Dedifferentiated amniotic fluid mesenchymal stem cell (primary cell): ENCODE data around the gene TMEM163.

Experiments
- DNase-seq: peaks from one replicate; pipeline ENCODE4 v3.0.0-alpha.2; 2016; ENCODE audit errors: extremely low spot score

Gene TMEM163

GRCh38 chr2:134458950-134459349 is 259.9 kb downstream of the TMEM163 start:
- DNase-seq: no peak

GRCh38 chr2:134458473-134458853 is 260.3 kb downstream of the TMEM163 start:
- DNase-seq: no peak

- no peak for DNase-seq
These were observed 260.9 kb downstream of the TMEM163 start for GRCh38 chr2:134457765-134458472.

- no peak for DNase-seq
These were observed 261.4 kb downstream of the TMEM163 start for GRCh38 chr2:134457353-134457752.

- no peak for DNase-seq
These were observed 263.4 kb downstream of the TMEM163 start for GRCh38 chr2:134455426-134455825.

GRCh38 chr2:134454931-134455330 is 263.9 kb downstream of the TMEM163 start:
- no peak for DNase-seq

- DNase-seq: no peak
These were observed 264.4 kb downstream of the TMEM163 start for GRCh38 chr2:134454426-134454825.

GRCh38 chr2:134453973-134454372 is 264.8 kb downstream of the TMEM163 start:
- no peak for DNase-seq

GRCh38 chr2:134453476-134453875 is 265.3 kb downstream of the TMEM163 start:
- DNase-seq: no peak

- no peak for DNase-seq
These were observed 266.6 kb downstream of the TMEM163 start for GRCh38 chr2:134452042-134452733.

- no peak for DNase-seq
These were observed 267.5 kb downstream of the TMEM163 start for GRCh38 chr2:134451347-134451630.

- DNase-seq: no peak
These were observed 268.9 kb downstream of the TMEM163 start for GRCh38 chr2:134449751-134450513.

GRCh38 chr2:134449157-134449556 is 269.6 kb downstream of the TMEM163 start:
- no peak for DNase-seq

- DNase-seq: no peak
These were observed 270.1 kb downstream of the TMEM163 start for GRCh38 chr2:134448650-134449049.

- DNase-seq: no peak
These were observed 271.1 kb downstream of the TMEM163 start for GRCh38 chr2:134447669-134448068.

GRCh38 chr2:134446383-134447017 is 272.3 kb downstream of the TMEM163 start:
- DNase-seq: peak; percentile 26

GRCh38 chr2:134445985-134446382 is 272.8 kb downstream of the TMEM163 start:
- no peak for DNase-seq

GRCh38 chr2:134445116-134445515 is 273.7 kb downstream of the TMEM163 start:
- DNase-seq: no peak

GRCh38 chr2:134443814-134444480 is 274.9 kb downstream of the TMEM163 start:
- no peak for DNase-seq

- DNase-seq: no peak
These were observed 277.5 kb downstream of the TMEM163 start for GRCh38 chr2:134441153-134441863.

- no peak for DNase-seq
These were observed 278.4 kb downstream of the TMEM163 start for GRCh38 chr2:134440336-134440909.
